ENCODE data around the gene THSD8. TPM values are rescaled to one million over a fixed set of nuclear protein-coding genes. Genes with fewer than 3 reads are reported as not detected.

Gene THSD8
- polyA plus RNA-seq, 2 of the 4 experiments (the other 2 are of a cell fraction) = 4.9 TPM; not detected in 1

- TF ChIP-seq NPAS2 (CRISPR knock-in tag; IDR thresholded peaks at IDR 0.05; ENCODE audit: borderline replicate concordance) (no peak), PHF8 (IDR thresholded peaks at IDR 0.05; ENCODE audit: borderline replicate concordance, low read depth) (peak; percentile 70), MAX (IDR thresholded peaks at IDR 0.05) (peak; percentile 63), RCOR1 (IDR thresholded peaks at IDR 0.05; ENCODE audit: low read depth, low read length) (no peak), ZFP36 (IDR thresholded peaks at IDR 0.05; ENCODE audit: borderline replicate concordance, partially characterized antibody) (no peak), FOSB (CRISPR knock-in tag; IDR thresholded peaks at IDR 0.05) (no peak), EP300 (IDR thresholded peaks at IDR 0.05) (no peak; a peak in 1 of 5 replicates), BCL3 (IDR thresholded peaks at IDR 0.05) (peak; percentile 97), MAZ (IDR thresholded peaks at IDR 0.05; ENCODE audit: borderline replicate concordance, low read depth, low read length) (peak; percentile 85), CHD2 (IDR thresholded peaks at IDR 0.05; ENCODE audit: low read length, partially characterized antibody) (peak; percentile 39), MYC (IDR thresholded peaks at IDR 0.05; ENCODE audit: borderline replicate concordance, low read length) (peak; percentile 52; the same call in 1 of the 2 replicates), POLR2A (IDR thresholded peaks at IDR 0.05; ENCODE audit: low read length) (peak; percentile 100)
These were observed 10.4 kb upstream of the THSD8 start, which contains the start of gene JUNB (continued) for GRCh38 chr19:12791345-12792050.

GRCh38 chr19:12792051-12792852, 9.6 kb upstream of the THSD8 start:
- ChIA-PET CTCF (interaction anchor here (0.5 to 17.4 kb wide), 7 partner anchors 9 to 1651 kb away, joined by 3 to 901 read pairs (median 3); partner anchors contain the start of genes DNASE2 and HOOK2), POLR2A (interaction anchor here (1.0 to 6.5 kb wide), 10 partner anchors 9 to 375 kb away, joined by 3 to 122 read pairs (median 7); partner anchors contain the start of genes DNASE2, GET3 and RNASEH2A)
- peak overlapping the region; percentile 92 for H3K4me3 ChIP-seq
- H3K4me1 ChIP-seq = peaks cover 48% of the 10 kb centered on the region
- peak in 1 of 2 experiments; percentile 60 for DNase-seq (ENCODE audit: low read depth in 1 of 2, low spot score in 1 of 2)
- TF ChIP-seq RAD21 (conservative IDR thresholded peaks at IDR 0.05 in 1 of 2, IDR thresholded peaks at IDR 0.05 in 1 of 2) (no peak), FOSB (CRISPR knock-in tag; IDR thresholded peaks at IDR 0.05) (no peak), HDAC2 (IDR thresholded peaks at IDR 0.05) (no peak), HES2 (IDR thresholded peaks at IDR 0.05) (no peak), ZFP36 (IDR thresholded peaks at IDR 0.05; ENCODE audit: borderline replicate concordance, partially characterized antibody) (no peak), ESRRA (IDR thresholded peaks at IDR 0.05; ENCODE audit: borderline replicate concordance, low read length) (no peak), MYC (IDR thresholded peaks at IDR 0.05; ENCODE audit: borderline replicate concordance, low read length) (no peak), POLR2A (IDR thresholded peaks at IDR 0.05; ENCODE audit: low read length) (peak; percentile 13), MAX (IDR thresholded peaks at IDR 0.05) (peak; percentile 26; the same call in 1 of the 2 replicates), EP300 (IDR thresholded peaks at IDR 0.05) (no peak), CTCF (IDR thresholded peaks at IDR 0.05) (no peak), FOXS1 (CRISPR knock-in tag; IDR thresholded peaks at IDR 0.05) (no peak), EHF (CRISPR knock-in tag; IDR thresholded peaks at IDR 0.05) (0 out of 2 replicates have a peak, but pooled peaks have one; percentile 54), NPAS2 (CRISPR knock-in tag; IDR thresholded peaks at IDR 0.05; ENCODE audit: borderline replicate concordance) (no peak), JUN (IDR thresholded peaks at IDR 0.05) (0 out of 5 replicates have a peak, but pooled peaks of 1 of the 2 experiments have one; percentile 4), TP53 (CRISPR knock-in tag; IDR thresholded peaks at IDR 0.05) (0 out of 2 replicates have a peak, but pooled peaks have one; percentile 39), RCOR1 (IDR thresholded peaks at IDR 0.05; ENCODE audit: low read depth, low read length) (no peak), KDM5A (IDR thresholded peaks at IDR 0.05) (no peak), NR3C1 (IDR thresholded peaks at IDR 0.05) (no peak), USF2 (IDR thresholded peaks at IDR 0.05) (peak; percentile 67), RFX5 (IDR thresholded peaks at IDR 0.05) (no peak), E2F6 (IDR thresholded peaks at IDR 0.05; ENCODE audit: borderline replicate concordance, low read depth) (no peak), RNF2 (IDR thresholded peaks at IDR 0.05; ENCODE audit: borderline replicate concordance, low read depth) (no peak), TFCP2L1 (CRISPR knock-in tag; IDR thresholded peaks at IDR 0.05) (no peak)
- H3K27ac ChIP-seq = peak overlapping the region; percentile 96 to 99
- no peaks in the 10 kb centered on the region for H3K9me3 ChIP-seq
- WGBS (ENCODE audit: missing lambda C conversion rate) = 0% methylated on average over 12 of the region's 84 CpGs
- ATAC-seq = no peak
- H3K4me2 ChIP-seq = peak overlapping the region; percentile 86
- FAIRE-seq = no peak

Data from A549 (cell line).